ENCODE results near the gene GRB10. TPM values are rescaled to one million over a fixed set of nuclear protein-coding genes. Genes with fewer than 3 reads are reported as not detected.

Gene GRB10
- total and polyA plus RNA-seq, 2 donors (not counting 3 experiments of a cell fraction or from before 2014, with no cell fraction given) = 43.7 to 240 TPM

DNA sequence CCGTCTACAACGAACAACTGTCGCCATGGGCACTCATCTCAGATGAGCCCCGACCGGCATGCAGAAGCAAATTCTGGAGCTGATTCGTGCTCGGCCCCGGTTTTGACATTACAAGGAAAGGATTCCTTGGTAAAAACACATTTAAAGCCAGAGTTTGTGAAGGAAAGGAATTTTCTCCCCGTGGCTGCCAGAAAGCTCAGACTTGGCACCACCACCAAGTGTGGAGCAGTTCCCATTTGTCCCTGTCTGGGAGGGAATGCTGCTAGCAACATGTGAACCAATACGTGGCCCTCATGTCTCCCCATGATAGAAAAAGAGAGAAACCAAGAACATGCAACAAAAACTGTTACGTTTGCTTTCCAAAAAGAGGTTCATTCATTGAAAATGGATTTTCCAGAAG lies 162.3 kb downstream of the GRB10 start:
- Histone ChIP-seq H3K36me3 (ENCODE audit: control insufficient read depth in 2 of 2, extremely low read depth in 1 of 2, insufficient read depth in 2 of 2, low read length in 2 of 2) (peaks cover 21 to 44% of the 10 kb centered on the region in 2 experiments), H3K4me1 (ENCODE audit: control insufficient read depth, extremely low read depth, insufficient read depth, low read length) (peaks cover 10% of the 10 kb centered on the region), H4K20me1 (replicated peaks; ENCODE audit: control insufficient read depth, extremely low read depth, insufficient read depth, low read length) (no peaks in the 10 kb centered on the region), H3K9ac (replicated peaks; ENCODE audit: extremely low read depth, insufficient read depth, low read length) (no peak overlapping the region), H2AFZ (ENCODE audit: low read depth, low read length) (no peak overlapping the region), H3K4me3 (replicated peaks in 1 of 3; ENCODE audit: insufficient read depth in 1 of 3, low read depth in 1 of 3, low read length in 3 of 3) (no peak overlapping the region), H3K9me3 (replicated peaks; ENCODE audit: control insufficient read depth, insufficient read depth, low read length) (no peaks in the 10 kb centered on the region), H3K27ac (ENCODE audit: insufficient read depth, low read depth, low read length) (no peak overlapping the region), H3K4me2 (ENCODE audit: insufficient read depth, low read length) (no peak overlapping the region), H3K9me1 (replicated peaks; ENCODE audit: control insufficient read depth, extremely low read depth, insufficient read depth, low read length) (no peaks in the 10 kb centered on the region), H3K27me3 (ENCODE audit: control insufficient read depth in 2 of 2, insufficient read depth in 2 of 2, low read length in 2 of 2) (no peaks in the 10 kb centered on the region), H3K79me2 (ENCODE audit: control insufficient read depth, insufficient read depth, low read length) (peaks cover 11% of the 10 kb centered on the region)
- intact Hi-C loops (cut with micrococcal nuclease) (no loop called here), dilution Hi-C loops (cut with MboI; ENCODE audit: extremely low pct_ligation_motif_present, low sequenced_read_pairs) (no loop called here)
- ChIA-PET CTCF (no interaction called here), POLR2A (no interaction called here)
- TF ChIP-seq POLR2A (IDR thresholded peaks at IDR 0.05; ENCODE audit: low read depth, low read length) = no peak
- no peak for TF ChIP-seq FOS (IDR thresholded peaks at IDR 0.05; ENCODE audit: borderline replicate concordance, insufficient read depth, low read length)
- no peak for TF ChIP-seq JUN (IDR thresholded peaks at IDR 0.05; ENCODE audit: borderline replicate concordance, insufficient read depth, insufficient read length, low read depth)
- TF ChIP-seq, protein P1, sequence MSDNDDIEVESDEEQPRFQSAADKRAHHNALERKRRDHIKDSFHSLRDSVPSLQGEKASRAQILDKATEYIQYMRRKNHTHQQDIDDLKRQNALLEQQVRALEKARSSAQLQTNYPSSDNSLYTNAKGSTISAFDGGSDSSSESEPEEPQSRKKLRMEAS (IDR thresholded peaks at IDR 0.05; ENCODE audit: insufficient read depth, insufficient read length) = no peak
- TF ChIP-seq EZH2 (IDR thresholded peaks at IDR 0.05; ENCODE audit: borderline replicate concordance, low read depth, low read length, severe bottlenecking) = no peak
- no peak for TF ChIP-seq MYC (IDR thresholded peaks at IDR 0.05; ENCODE audit: low read depth, low read length)
- TF ChIP-seq POLR2AphosphoS5 (IDR thresholded peaks at IDR 0.05; ENCODE audit: insufficient read depth, low read depth, low read length) = no peak
- TF ChIP-seq, protein P2, sequence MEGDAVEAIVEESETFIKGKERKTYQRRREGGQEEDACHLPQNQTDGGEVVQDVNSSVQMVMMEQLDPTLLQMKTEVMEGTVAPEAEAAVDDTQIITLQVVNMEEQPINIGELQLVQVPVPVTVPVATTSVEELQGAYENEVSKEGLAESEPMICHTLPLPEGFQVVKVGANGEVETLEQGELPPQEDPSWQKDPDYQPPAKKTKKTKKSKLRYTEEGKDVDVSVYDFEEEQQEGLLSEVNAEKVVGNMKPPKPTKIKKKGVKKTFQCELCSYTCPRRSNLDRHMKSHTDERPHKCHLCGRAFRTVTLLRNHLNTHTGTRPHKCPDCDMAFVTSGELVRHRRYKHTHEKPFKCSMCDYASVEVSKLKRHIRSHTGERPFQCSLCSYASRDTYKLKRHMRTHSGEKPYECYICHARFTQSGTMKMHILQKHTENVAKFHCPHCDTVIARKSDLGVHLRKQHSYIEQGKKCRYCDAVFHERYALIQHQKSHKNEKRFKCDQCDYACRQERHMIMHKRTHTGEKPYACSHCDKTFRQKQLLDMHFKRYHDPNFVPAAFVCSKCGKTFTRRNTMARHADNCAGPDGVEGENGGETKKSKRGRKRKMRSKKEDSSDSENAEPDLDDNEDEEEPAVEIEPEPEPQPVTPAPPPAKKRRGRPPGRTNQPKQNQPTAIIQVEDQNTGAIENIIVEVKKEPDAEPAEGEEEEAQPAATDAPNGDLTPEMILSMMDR (IDR thresholded peaks at IDR 0.05; ENCODE audit: extremely low read depth in 1 of 2, insufficient read depth in 1 of 2, low read depth in 1 of 2, low read length in 2 of 2) = no peak
- no peak for TF ChIP-seq GATA2 (IDR thresholded peaks at IDR 0.05; ENCODE audit: insufficient read depth, insufficient read length, low read depth, low read length)
- DNase-seq (ENCODE audit: low read depth, low spot score) = no peak
- FAIRE-seq = no peak
- BruUV-seq (replicated peaks) = no TSS peak

All from endothelial cell of umbilical vein (primary cell).